Measurements from ENCODE around the gene MICAL2.

DNA sequence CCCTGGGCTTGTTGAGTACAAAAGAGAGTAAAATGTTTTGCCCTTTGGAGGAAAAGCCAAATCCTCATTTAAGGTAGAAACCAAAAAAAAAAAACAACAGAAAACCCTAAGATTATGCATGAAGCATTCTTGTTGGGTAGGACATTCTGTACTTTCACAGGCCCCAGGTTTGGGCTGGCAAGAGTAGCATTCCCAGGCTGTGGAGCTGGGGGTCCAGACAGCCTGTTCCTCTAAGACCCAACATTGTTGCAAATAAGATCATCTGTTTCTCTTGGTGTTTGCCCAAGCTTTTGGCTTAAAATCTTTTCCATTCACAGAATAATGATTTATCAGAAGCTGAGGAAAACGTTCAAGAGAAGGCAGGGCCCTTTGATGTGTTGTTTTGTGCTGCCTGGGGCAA is 123.8 kb downstream of the MICAL2 start:
- TF ChIP-seq, protein P1, sequence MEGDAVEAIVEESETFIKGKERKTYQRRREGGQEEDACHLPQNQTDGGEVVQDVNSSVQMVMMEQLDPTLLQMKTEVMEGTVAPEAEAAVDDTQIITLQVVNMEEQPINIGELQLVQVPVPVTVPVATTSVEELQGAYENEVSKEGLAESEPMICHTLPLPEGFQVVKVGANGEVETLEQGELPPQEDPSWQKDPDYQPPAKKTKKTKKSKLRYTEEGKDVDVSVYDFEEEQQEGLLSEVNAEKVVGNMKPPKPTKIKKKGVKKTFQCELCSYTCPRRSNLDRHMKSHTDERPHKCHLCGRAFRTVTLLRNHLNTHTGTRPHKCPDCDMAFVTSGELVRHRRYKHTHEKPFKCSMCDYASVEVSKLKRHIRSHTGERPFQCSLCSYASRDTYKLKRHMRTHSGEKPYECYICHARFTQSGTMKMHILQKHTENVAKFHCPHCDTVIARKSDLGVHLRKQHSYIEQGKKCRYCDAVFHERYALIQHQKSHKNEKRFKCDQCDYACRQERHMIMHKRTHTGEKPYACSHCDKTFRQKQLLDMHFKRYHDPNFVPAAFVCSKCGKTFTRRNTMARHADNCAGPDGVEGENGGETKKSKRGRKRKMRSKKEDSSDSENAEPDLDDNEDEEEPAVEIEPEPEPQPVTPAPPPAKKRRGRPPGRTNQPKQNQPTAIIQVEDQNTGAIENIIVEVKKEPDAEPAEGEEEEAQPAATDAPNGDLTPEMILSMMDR (IDR thresholded peaks at IDR 0.05) = no peak
- no peak for TF ChIP-seq EZH2 (IDR thresholded peaks at IDR 0.05; ENCODE audit: borderline replicate concordance, insufficient read depth, low read depth, low read length, poor library complexity, severe bottlenecking)

Data from B cell (primary cell).